IPS-18c (cell line): Measurements from ENCODE around the gene DNAJB12.
"Not testable (repeated sequence)": the region's sequence is repeated elsewhere in the genome, so short reads cannot be mapped to it uniquely, and the experiment has no call there.

ENCODE experiments used
- H3K4me3 ChIP-seq: 2 replicates; pipeline ENCODE4 v1.7.0; 2013; ENCODE audit warnings: low read depth, mild to moderate bottlenecking, low read length, moderate library complexity; ENCODE audit not compliant: insufficient read depth
- H3K9me3 ChIP-seq: one replicate; pipeline ENCODE4 v1.6.1; 2013; ENCODE audit warnings: mild to moderate bottlenecking, low read length, moderate library complexity; ENCODE audit not compliant: control insufficient read depth, insufficient read depth

Gene DNAJB12

DNA sequence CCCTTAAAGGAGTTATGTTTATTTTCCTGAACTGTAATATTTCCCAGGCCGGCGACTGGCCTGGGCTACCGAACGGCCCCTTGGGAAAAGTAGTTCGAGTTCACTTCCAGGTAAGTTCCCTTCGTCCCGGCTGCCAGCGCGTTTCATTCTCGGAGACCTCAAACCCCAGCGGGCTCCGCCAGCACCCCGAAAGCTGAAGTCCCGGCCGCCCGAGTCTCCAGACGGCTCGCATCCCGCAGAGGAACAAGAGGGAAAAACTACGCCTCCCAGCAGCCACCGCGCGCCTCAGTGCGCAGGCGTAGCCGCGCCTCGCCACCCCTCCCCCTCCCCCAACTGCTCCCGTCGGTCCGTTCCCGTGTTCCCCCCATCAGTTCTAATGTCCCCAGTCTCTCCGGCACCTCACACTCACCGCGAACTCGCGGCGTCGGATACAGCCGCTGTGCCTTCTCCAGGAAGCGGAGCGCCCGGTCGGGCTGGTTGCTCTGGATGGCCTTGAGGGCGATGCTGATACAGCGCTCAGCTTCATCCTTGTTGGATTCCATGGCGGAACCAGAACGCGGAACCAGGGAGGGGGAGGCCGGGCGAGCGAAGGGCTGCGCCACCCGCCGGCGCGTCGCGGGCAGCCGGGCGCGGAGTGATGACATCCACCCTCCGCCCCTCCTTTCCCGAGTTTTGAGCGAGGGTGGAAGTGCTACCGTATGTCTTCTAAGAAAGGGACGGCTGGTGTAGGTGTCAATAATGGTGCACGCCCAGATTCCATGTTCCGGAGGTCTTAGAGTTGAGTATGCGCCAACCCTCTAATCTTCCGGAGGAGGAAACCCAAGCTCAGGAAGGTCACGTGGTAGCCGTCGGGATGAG lies at the start of gene DNAJB12:
TSS of gene DNAJB12 (minus strand) at position 564 of the 858 bp plus-strand sequence. CDS start at position 542, 22 bp downstream.
- peak within 1 kb of the TSS; percentile 82 for H3K4me3 ChIP-seq
- H3K9me3 ChIP-seq: no peaks in the 10 kb centered on the region

DNA sequence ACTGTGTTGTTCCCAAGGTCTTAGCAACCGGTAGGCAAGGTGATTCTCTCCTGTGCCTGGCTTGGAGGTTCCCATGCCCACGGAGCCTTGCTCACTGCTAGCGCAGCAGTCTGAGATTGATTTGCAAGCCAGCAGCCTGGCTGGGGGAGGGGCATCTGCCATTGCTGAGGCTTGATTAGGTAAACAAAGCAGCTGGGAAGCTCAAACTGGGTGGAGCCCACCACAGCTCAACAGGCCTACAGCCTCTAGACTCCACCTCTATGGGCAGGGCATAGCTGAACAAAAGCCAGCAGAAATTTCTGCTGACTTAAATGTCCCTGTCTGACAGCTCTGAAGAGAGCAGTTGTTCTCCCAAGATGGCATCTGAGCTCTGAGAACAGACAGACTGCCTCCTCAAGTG lies 40.9 kb upstream of the DNAJB12 start:
- H3K4me3 ChIP-seq, H3K9me3 ChIP-seq: not testable (repeated sequence)

DNA sequence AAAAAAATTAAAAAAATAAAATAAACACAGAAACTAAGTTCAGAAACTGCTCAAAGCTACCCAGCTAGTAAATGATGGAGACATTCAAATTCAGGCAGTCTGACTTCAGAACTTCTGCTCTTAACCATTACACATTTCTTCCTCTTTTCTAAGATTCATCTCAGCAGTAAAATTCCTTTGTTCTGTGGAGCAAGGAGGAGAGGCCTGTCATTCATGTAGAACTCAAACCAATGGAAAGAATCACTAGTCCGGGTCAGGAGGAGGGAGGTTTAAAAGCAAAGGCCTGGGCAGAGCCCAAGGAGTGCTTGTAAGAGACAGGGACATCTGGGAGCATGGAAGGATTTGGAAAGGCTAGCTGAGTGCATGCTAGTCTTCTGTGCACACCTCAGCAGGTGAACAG lies 37.9 kb upstream of the DNAJB12 start:
- Histone ChIP-seq H3K4me3 (no peak overlapping the region), H3K9me3 (no peaks in the 10 kb centered on the region)

DNA sequence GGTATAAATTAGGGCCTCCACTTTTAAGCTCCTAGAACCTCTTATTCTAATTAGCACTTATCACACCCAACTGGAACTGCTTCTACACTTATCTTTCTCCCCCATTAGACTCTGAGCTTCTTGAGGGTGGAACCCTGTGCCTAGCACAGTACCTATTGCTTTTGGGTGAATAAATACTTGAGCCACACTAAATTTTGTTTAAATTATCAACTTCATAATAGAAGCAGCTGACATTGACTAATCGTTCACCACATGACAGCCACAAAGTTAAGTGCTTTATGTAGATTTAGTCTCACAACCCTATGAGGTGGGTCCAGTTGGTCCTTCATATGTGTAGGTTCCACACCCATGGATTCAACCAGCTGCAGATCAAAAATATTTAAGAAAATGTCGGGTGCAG lies 36.0 kb upstream of the DNAJB12 start:
- Histone ChIP-seq H3K9me3 (no peaks in the 10 kb centered on the region), H3K4me3 (no peak overlapping the region)

DNA sequence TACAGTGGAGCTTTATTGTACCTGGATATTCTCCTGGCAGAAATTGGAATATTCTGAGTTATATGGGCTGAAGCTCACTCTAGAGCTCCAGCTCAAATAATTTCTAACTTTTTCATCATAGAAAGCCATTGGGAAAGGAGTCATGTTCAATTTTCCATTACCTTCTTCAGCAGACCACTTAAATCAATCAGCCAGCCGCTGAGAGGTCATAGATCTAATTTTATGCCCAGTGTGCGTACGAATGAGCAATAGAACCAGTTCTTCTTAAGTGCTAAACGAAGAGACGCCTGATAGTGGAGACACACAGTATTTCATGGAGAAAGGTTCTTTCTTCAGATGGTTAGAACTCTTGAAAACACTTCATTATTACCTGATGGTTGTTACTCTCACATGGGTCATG lies 35.0 kb upstream of the DNAJB12 start:
- H3K4me3 ChIP-seq: no peak overlapping the region
- no peaks in the 10 kb centered on the region for H3K9me3 ChIP-seq

DNA sequence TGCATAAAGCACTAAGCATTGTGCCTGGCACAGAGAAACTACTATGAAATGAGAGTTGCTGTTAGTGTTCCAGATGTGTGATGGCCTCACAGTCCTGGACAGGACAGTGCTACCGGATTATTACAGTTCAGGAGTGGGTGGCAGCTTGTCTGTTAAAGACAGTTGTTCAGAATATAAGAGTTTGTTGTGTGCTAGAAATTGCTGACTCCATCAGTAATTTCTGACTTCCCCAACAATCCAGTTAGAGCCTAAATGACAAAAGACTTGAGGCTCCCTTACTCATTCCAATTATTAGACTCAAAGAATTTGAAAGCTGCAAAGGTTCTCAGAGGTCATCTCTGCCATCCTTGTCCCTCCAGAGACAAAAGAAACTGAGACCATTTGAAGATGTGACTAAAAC lies 34.3 kb upstream of the DNAJB12 start:
- H3K9me3 ChIP-seq: no peaks in the 10 kb centered on the region
- H3K4me3 ChIP-seq: no peak overlapping the region

DNA sequence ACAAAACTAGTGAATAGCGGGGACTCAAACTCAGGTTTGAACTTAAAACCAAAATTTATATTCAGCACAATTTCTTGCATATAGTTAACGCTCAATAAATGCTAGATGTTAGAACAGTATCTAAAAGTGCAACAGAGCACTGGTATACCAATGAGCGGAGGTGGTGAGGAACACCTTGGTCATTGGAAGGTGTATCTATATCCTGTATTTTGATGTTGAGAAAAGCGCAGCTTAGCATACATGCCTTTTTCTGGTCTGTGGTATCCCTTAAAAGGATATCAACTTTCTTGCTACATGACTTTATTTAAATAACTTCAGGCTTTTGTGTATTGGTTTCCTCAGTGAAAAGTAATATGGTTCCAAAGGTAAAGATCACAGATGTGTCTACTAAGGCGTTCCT lies 33.3 kb upstream of the DNAJB12 start:
- no peak overlapping the region for H3K4me3 ChIP-seq
- H3K9me3 ChIP-seq: no peaks in the 10 kb centered on the region

DNA sequence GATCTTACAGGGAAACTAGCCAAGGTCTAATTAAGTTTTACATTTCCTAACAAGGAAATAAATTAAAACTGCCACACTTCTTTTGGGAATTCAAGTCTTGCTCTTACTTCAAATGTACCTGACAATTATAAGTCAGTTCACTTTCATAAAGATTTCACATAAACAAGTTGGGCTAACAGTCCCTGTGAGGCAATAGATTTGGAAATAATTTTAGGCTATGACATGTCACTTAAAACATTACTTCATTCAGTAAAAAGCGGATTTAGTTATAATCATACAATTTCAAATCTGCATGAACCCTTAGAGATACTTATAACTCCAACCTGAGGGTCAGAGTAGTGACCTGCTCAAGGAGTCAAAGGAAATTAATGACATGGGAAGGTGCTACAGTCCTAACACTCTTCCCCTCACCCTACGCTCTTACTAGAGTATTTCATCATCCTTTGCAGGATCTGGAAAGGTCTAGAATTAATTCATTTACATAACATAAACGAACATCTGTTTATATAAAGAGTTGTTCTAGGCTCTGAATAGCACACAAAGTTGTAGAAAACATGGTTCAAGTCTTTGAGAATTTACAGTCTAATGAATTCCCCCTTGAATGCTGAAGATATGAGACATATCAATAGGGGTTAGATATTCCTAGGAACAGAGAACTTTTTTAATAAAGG lies 32.3 kb upstream of the DNAJB12 start:
- H3K4me3 ChIP-seq: no peak overlapping the region
- H3K9me3 ChIP-seq: no peaks in the 10 kb centered on the region

DNA sequence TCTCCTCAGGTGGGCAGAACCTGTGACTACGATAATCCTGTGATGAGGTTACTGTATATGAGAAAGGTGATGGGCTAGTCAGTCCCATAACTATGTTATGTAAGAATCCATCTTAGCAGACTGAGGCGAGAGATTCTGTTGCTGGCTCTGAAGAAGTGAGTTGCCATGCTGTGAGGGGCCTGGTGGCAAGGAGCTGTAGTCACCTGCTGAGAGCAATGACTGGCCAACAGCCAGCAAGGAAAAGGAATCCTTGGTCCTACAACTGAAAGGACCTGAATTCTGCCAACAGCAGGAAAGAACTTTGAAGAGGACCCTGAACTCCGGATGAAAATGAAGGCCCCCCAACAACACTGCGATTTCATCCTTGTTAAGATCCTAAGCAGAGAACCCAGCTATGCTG lies 31.0 kb upstream of the DNAJB12 start:
- Histone ChIP-seq H3K4me3 (no peak overlapping the region), H3K9me3 (no peaks in the 10 kb centered on the region)

DNA sequence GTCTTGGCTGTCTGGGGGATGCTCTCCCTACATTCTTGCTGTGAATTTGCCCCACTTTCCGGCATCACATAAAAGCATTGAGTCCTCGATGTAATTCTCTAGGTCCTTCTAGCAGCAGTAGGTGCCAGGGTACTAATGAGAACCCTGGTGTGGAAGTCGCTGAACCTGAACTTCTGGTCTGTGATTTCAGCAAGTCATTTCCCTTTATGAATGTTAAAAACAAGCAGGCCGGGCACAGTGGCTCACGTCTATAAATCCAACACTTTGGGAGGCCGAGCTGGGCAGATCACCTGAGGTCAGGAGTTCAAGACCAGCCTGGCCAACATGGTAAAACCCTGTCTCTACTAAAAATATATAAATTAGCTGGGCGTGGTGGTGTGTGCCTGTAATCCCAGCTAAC lies 30.3 kb upstream of the DNAJB12 start:
- H3K9me3 ChIP-seq, H3K4me3 ChIP-seq: not testable (repeated sequence)

DNA sequence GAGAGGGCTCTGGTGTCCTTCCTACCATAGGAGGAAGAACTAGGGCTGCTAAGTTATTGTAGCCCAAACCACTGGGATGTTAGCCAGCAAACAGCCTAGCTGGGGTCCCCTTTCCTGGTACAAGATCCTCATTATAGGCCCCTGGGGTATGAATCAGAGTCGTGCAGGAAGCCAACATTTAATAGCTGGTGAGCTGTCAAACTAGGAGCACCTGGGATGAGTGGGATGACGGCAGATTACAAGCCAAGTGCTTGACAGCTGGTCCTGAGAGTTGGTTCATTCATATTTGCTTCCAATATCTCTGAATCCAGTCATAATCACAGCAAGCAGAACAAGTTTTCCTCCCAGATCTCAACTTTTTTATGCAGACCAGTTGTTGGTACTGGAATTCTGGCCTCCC lies 25.1 kb upstream of the DNAJB12 start:
- no peaks in the 10 kb centered on the region for H3K9me3 ChIP-seq
- no peak overlapping the region for H3K4me3 ChIP-seq

DNA sequence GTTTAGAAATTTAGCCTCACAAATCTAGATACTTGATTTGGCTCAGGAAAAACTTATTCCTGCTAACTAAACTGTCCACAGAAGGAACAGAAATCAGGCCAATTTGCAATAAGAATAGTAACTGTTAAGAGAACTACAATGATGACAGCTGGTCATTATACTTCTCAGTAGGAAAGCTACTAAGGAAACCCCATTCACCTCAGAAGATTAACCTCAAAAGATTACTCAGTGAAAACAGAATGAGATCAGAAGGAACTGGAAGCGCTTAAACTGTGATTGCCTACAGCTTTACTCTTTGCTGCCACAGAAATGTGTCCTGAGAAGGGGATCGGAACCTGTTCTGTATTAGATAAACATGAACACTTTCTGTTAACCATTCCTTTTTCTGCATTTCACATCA lies 24.3 kb upstream of the DNAJB12 start:
- H3K4me3 ChIP-seq: no peak overlapping the region

DNA sequence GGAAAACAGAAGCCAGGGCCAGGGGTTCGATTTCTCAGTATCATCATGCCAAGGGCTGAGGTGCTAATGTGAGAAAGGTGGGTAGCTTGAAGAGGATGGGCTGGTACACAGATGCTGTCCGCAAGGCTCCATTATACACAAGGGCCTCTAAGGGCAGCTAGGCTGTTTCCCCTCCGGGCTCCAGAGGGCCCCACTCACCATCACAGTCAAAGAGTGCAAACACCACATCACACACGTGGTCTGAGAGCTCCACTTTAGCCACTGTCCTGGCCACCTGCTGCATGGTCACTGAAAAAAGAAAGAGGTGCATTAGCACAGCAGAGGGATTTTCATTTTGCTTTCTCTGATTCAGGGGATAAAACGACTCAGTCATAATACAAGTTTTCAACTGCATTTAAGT lies 20.9 kb upstream of the DNAJB12 start:
- Histone ChIP-seq H3K9me3 (no peaks in the 10 kb centered on the region), H3K4me3 (no peak overlapping the region)

More for the DNA sequence above, 24.3 kb upstream of the DNAJB12 start:
- H3K9me3 ChIP-seq: no peaks in the 10 kb centered on the region

DNA sequence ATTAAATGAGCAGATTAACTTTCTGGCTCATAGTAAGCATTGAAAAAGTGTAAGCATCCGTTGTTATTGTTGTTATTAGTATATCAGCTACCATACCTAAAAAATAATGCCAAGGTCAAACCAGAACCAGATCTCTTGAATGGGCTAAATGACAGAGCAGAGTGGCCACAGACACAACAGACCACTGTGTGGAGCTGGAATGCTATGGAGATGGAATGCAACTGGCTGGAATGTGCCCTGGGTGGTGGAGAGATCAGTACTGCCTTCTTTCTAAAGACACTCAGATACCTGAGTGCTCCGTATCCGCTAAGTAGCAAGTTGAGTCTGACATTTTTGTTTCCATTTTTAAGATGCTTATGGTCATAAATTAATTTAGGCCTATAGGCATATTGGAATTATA lies 20.5 kb upstream of the DNAJB12 start:
- Histone ChIP-seq H3K9me3 (no peaks in the 10 kb centered on the region), H3K4me3 (no peak overlapping the region)

DNA sequence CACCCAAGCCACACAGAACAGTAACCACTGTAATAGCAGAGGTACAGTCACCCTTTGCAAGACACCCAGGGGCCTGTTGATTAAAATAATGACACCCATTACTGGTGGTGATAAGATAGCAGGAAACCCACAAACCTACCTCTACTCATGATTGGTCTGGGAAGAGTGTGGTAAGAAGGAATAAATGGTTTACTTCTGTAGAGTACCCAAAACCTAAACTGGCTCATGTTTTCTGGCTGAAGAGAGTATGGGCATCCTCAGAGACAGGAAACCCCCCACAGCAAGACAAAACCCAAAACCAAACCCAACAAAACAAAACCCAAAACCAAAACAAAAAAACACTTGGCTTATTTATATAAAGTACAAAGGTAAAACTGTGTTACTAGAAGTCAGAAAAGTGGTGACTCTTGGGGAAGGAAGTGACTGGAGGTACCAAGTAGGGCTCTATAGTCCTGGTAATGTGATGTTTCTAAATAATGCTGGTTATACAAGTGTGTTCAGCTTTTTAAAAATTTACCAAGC lies 15.5 kb upstream of the DNAJB12 start:
- no peak overlapping the region for H3K4me3 ChIP-seq
- no peaks in the 10 kb centered on the region for H3K9me3 ChIP-seq

DNA sequence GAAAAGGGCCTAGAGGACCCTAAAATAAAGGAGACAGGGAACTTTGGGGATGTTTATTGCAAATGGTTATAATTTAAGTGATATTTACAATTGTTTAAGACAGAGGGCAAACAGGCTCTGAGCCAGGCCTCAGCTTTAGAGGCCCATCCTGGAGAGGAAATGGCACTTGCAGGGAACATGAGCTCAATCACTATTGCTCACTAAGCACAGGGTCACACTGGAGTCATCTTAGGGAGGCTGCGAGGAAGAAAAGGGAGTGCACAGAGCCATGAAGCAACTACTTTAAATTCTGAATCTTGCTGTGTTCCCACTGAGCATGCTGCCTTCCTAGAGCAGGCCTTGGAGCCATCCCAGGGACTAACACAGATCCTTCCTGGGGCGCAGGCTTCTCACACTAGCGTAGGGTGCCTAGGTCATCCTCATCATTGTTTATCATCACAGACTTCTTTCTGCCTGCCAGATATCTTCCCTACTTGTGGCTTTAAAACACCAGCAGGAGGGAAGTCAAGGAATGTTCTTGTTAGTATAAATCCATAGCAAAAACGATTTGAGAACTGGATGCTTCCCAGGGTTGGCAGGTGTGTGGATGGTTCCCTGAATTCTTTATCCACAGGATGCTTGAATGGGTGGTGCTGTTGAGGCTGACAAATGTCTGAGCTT lies 12.7 kb upstream of the DNAJB12 start:
- H3K9me3 ChIP-seq: peaks cover 2% of the 10 kb centered on the region
- no peak overlapping the region for H3K4me3 ChIP-seq

DNA sequence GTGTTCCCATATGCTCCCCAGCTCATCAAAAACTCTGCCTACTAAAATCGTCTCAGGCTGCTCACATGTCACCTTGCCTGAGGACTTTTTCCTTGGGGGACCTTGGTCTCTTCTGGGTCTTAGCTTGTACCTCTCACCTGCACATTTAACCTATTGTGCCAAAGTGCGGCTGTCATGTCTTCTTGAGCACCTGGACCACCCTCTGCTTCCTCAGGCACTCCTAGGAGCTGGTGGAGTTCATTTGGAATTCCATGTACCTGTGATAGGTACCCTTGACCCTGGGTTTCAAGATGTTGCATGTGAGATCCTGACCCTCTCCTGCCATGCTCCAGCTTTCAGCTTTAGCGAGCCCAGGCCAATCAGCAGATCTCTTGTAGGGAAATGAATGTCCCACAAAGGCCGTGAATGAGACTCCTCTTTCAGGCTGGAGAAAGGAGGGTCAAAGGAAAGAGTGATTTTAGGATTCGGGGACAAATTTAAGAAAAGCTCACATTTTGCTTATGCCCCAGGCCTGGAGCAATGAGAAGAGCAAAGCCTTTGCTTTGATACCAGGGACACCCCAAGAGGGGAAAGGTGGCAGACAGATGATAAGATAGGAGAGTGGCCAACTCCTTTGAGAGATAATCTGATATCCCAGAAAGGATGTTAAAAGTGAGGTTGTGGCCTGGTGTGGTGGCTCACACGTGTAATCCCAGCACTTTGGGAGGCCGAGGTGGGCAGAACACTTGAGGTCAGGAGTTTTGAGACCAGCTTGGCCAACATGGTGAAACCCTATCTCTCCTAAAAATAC lies 10.6 kb upstream of the DNAJB12 start:
- Histone ChIP-seq H3K9me3 (peaks cover 2% of the 10 kb centered on the region), H3K4me3 (no peak overlapping the region)
